ENCODE results near the gene ZHX3. TPM values are rescaled to one million over a fixed set of nuclear protein-coding genes. Genes with fewer than 3 reads are reported as not detected.

The ZHX3 gene
- total and polyA plus RNA-seq, 7 donors = 3.6 to 69.0 (median 39.2) TPM

- no peak overlapping the region for H3K27ac ChIP-seq
- WGBS, 2 donors = 75 to 83% methylated on average over 19 of the region's 19 CpGs
Observed at GRCh38 chr20:41364967-41365765, 47.6 kb upstream of the ZHX3 start.

GRCh38 chr20:41364236-41364855 lies 46.8 kb upstream of the ZHX3 start:
- Histone ChIP-seq H3K4me1 (peaks cover 0 to 14% (median 13%) of the 10 kb centered on the region in 4 donors), H3K27me3 (peaks cover 9 to 55% (median 42%) of the 10 kb centered on the region in 3 donors), H3K9me3 (no peaks in the 10 kb centered on the region), H3K4me3 (no peak overlapping the region), H3K27ac (no peak overlapping the region), H3K36me3 (no peaks in the 10 kb centered on the region)
- DNase-seq = no peak
- no peak for TF ChIP-seq CTCF (IDR thresholded peaks at IDR 0.05)
- no peak for TF ChIP-seq POLR2AphosphoS5 (IDR thresholded peaks at IDR 0.05)
- TF ChIP-seq EP300 (IDR thresholded peaks at IDR 0.05) = no peak
- intact Hi-C loops (cut with DNase I) = no loop called here
- 78 to 81% methylated on average over 13 of the region's 13 CpGs for WGBS, 2 donors

More at GRCh38 chr20:41364967-41365765, 47.6 kb upstream of the ZHX3 start:
- intact Hi-C loops (cut with DNase I) = no loop called here
- no peaks in the 10 kb centered on the region for H3K9me3 ChIP-seq
- TF ChIP-seq POLR2AphosphoS5 (IDR thresholded peaks at IDR 0.05) (no peak), EP300 (IDR thresholded peaks at IDR 0.05) (no peak), CTCF (IDR thresholded peaks at IDR 0.05) (no peak), POLR2A (IDR thresholded peaks at IDR 0.05) (no peak)
- DNase-seq = no peak
- no peaks in the 10 kb centered on the region for H3K36me3 ChIP-seq
- peaks cover 9 to 55% (median 42%) of the 10 kb centered on the region in 3 donors for H3K27me3 ChIP-seq
- H3K4me1 ChIP-seq = peaks cover 0 to 14% (median 13%) of the 10 kb centered on the region in 4 donors
- peak overlapping the region in 3 of 4 donors; percentile 34 to 49 (median 46) for H3K4me3 ChIP-seq

GRCh38 chr20:41363601-41364000 lies 46.1 kb upstream of the ZHX3 start:
- Histone ChIP-seq H3K4me1 (peaks cover 0 to 14% (median 13%) of the 10 kb centered on the region in 4 donors), H3K27me3 (peaks cover 9 to 48% (median 35%) of the 10 kb centered on the region in 3 donors), H3K9me3 (no peaks in the 10 kb centered on the region), H3K4me3 (no peak overlapping the region), H3K27ac (no peak overlapping the region), H3K36me3 (peaks cover 0 to 2% (median 0%) of the 10 kb centered on the region in 4 donors)
- intact Hi-C loops (cut with DNase I) = no loop called here
- no peak for TF ChIP-seq EP300 (IDR thresholded peaks at IDR 0.05)
- no peak for DNase-seq
- 87 to 92% methylated on average over 7 of the region's 7 CpGs for WGBS, 2 donors

- Histone ChIP-seq H3K27ac (no peak overlapping the region), H3K4me3 (no peak overlapping the region), H3K9me3 (no peaks in the 10 kb centered on the region), H3K27me3 (peaks cover 9 to 41% (median 30%) of the 10 kb centered on the region in 3 donors), H3K4me1 (peaks cover 0 to 14% (median 13%) of the 10 kb centered on the region in 4 donors), H3K36me3 (peaks cover 0 to 8% (median 0%) of the 10 kb centered on the region in 4 donors)
- intact Hi-C loops (cut with DNase I) = no loop called here
- DNase-seq = no peak
- no peak for TF ChIP-seq EP300 (IDR thresholded peaks at IDR 0.05)
- TF ChIP-seq CTCF (IDR thresholded peaks at IDR 0.05) = no peak
- TF ChIP-seq POLR2AphosphoS5 (IDR thresholded peaks at IDR 0.05) = no peak
- no peak for TF ChIP-seq POLR2A (IDR thresholded peaks at IDR 0.05)
- 71 to 86% methylated on average over 5 of the region's 5 CpGs for WGBS, 2 donors
Observed at GRCh38 chr20:41362748-41363140, 45.2 kb upstream of the ZHX3 start.
